ENCODE results near the gene RAD23A. TPM values are rescaled to one million over a fixed set of nuclear protein-coding genes. Genes with fewer than 3 reads are reported as not detected.

Gene RAD23A
- total and polyA plus RNA-seq, 2 of the 4 experiments (the other 2 are of a cell fraction) = 54.3 to 67.8 TPM

DNA sequence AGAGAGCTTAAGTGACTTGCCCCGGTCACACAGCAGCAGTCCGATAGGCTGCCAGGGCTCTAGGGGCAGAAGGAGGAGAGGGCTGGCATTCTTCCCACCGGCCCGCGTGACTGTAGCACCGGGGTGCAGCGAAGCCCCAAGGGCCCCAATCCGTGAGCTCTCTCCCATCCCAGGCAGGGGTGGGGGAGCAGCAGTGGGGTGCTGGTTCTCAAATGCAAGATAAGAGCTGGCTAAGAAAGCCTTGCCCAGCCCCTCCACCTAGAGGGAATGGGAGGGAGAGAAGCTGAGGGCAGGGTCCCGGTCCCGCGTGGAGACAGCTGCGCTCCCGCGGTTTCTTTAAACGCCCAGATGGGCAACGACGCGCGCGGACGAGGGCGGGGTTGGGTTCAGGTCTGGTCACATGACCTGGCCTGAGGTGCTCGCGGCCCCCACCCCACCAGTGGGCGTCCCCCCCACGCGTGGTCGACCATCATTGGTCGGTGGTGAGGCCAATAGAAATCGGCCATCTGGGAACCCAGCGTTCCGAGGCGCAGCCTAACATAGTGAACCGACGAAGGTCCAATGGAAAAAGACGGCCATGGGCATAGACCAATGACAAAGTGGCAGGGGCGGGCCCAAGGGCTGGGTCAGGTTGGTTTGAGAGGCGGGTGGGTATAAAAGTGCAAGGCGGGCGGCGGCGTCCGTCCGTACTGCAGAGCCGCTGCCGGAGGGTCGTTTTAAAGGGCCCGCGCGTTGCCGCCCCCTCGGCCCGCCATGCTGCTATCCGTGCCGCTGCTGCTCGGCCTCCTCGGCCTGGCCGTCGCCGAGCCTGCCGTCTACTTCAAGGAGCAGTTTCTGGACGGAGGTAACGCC, 7.5 kb upstream of the RAD23A start, which contains the start of gene CALR:
Gene CALR, plus strand, starts transcription at position 683 of the 852 bp plus-strand sequence. Its CDS starts 71 bp downstream, at position 754.
- Histone ChIP-seq H4K20me1 (ENCODE audit: insufficient read depth, low read length) (peaks cover 47% of the 10 kb centered on the region), H3K9ac (ENCODE audit: low read depth, low read length) (peak within 1 kb of the TSS; percentile 95), H3K4ac (ENCODE audit: low read depth, low read length) (peak within 1 kb of the TSS; percentile 92), H3K18ac (ENCODE audit: low read depth, low read length) (no peak within 1 kb of the TSS; the same call in 1 of the 2 replicates), H2BK15ac (ENCODE audit: low read depth, low read length) (peak within 1 kb of the TSS; percentile 33; the same call in 1 of the 3 replicates), H3K27ac (ENCODE audit: insufficient read depth, low read length) (peak within 1 kb of the TSS; percentile 90), H3K23ac (ENCODE audit: low read depth, low read length) (peak within 1 kb of the TSS; percentile 64), H2AK9ac (replicated peaks; ENCODE audit: low read depth, low read length, poor library complexity) (peak within 1 kb of the TSS; percentile 100), H3K4me3 (ENCODE audit: insufficient read depth, low read depth, low read length) (peak within 1 kb of the TSS; percentile 80), H4K5ac (ENCODE audit: low read depth, low read length) (peak within 1 kb of the TSS; percentile 43; the same call in 1 of the 2 replicates), H2AFZ (replicated peaks; ENCODE audit: low read length, poor library complexity) (peak within 1 kb of the TSS; percentile 94), H2BK20ac (ENCODE audit: low read depth, low read length) (no peak within 1 kb of the TSS), H3K56ac (ENCODE audit: extremely low read depth, insufficient read depth, low read length) (peak within 1 kb of the TSS; percentile 80), H4K91ac (ENCODE audit: insufficient read depth, low read depth, low read length) (peak within 1 kb of the TSS; percentile 89), H3K36me3 (ENCODE audit: control insufficient read depth, insufficient read depth, low read length) (peaks cover 34% of the 10 kb centered on the region), H2BK120ac (ENCODE audit: low read depth, low read length) (peak within 1 kb of the TSS; percentile 8; the same call in 1 of the 2 replicates), H3K4me2 (ENCODE audit: low read depth, low read length) (peak within 1 kb of the TSS; percentile 85), H3K9me1 (ENCODE audit: insufficient read depth, low read length) (peaks cover 14% of the 10 kb centered on the region), H3K27me3 (ENCODE audit: control insufficient read depth, insufficient read depth, low read length) (no peaks in the 10 kb centered on the region), H3K79me1 (ENCODE audit: low read depth in 1 of 2, low read length in 2 of 2) (peaks cover 0 to 51% of the 10 kb centered on the region in 2 experiments; a peak in 3 of 4 replicates), H3K14ac (replicated peaks; ENCODE audit: low read depth, low read length) (peak within 1 kb of the TSS; percentile 96), H3K9me3 (ENCODE audit: control insufficient read depth, insufficient read depth, low read length) (no peaks in the 10 kb centered on the region), H4K8ac (ENCODE audit: low read depth in 2 of 2, low read length in 2 of 2) (peak within 1 kb of the TSS; percentile 86 to 93), H2BK5ac (ENCODE audit: low read depth, low read length, poor library complexity, severe bottlenecking) (peak within 1 kb of the TSS; percentile 80), H2AK5ac (ENCODE audit: low read depth, low read length) (peak within 1 kb of the TSS; percentile 98), H3K4me1 (ENCODE audit: control insufficient read depth, insufficient read depth, low read length) (peaks cover 15% of the 10 kb centered on the region)
- dilution Hi-C loops (cut with HindIII; ENCODE audit: low sequenced_read_pairs, unreplicated experiment) = no loop called here
- ChIA-PET POLR2A (ENCODE audit: unreplicated experiment) (no interaction called here), CTCF (no interaction called here)
- ATAC-seq (ENCODE audit: low read depth) (peak; percentile 90), DNase-seq (peak; percentile 99)
- 0% methylated on average over 38 of the region's 63 CpGs; no CpG with 5 or more reads in 1 of the 2 experiments for WGBS, 2 experiments (ENCODE audit: extremely low coverage in 2 of 2, insufficient read length in 1 of 2)
- BruUV-seq (replicated peaks) = no TSS peak
- intact Hi-C loops (cut with micrococcal nuclease) = no loop called here
- in situ Hi-C loops (cut with MboI; ENCODE audit: low sequenced_read_pairs) = no loop called here
- TF ChIP-seq NFE2L2 (IDR thresholded peaks at IDR 0.05; ENCODE audit: low read depth, low read length) = no peak
- TF ChIP-seq CHD1 (IDR thresholded peaks at IDR 0.05; ENCODE audit: low read depth, low read length) = no peak
- TF ChIP-seq MAZ (IDR thresholded peaks at IDR 0.05; ENCODE audit: borderline replicate concordance, low read depth, low read length) = peak; percentile 100
- peak; percentile 61; the same call in 1 of the 2 replicates for TF ChIP-seq FOS (IDR thresholded peaks at IDR 0.05; ENCODE audit: low read depth, low read length)
- TF ChIP-seq MXI1 (IDR thresholded peaks at IDR 0.05; ENCODE audit: borderline replicate concordance, low read depth, low read length) = peak; percentile 93
- TF ChIP-seq CEBPB (IDR thresholded peaks at IDR 0.05; ENCODE audit: low read depth, low read length) = no peak
- peak; percentile 100 for TF ChIP-seq POLR2A (IDR thresholded peaks at IDR 0.05; ENCODE audit: low read depth, low read length)
- peak; percentile 66 for TF ChIP-seq RCOR1 (IDR thresholded peaks at IDR 0.05; ENCODE audit: insufficient replicate concordance, low read length)
- TF ChIP-seq, protein P1, sequence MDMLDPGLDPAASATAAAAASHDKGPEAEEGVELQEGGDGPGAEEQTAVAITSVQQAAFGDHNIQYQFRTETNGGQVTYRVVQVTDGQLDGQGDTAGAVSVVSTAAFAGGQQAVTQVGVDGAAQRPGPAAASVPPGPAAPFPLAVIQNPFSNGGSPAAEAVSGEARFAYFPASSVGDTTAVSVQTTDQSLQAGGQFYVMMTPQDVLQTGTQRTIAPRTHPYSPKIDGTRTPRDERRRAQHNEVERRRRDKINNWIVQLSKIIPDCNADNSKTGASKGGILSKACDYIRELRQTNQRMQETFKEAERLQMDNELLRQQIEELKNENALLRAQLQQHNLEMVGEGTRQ (IDR thresholded peaks at IDR 0.05; ENCODE audit: low read depth, low read length) = peak; percentile 93
- TF ChIP-seq, protein P2, sequence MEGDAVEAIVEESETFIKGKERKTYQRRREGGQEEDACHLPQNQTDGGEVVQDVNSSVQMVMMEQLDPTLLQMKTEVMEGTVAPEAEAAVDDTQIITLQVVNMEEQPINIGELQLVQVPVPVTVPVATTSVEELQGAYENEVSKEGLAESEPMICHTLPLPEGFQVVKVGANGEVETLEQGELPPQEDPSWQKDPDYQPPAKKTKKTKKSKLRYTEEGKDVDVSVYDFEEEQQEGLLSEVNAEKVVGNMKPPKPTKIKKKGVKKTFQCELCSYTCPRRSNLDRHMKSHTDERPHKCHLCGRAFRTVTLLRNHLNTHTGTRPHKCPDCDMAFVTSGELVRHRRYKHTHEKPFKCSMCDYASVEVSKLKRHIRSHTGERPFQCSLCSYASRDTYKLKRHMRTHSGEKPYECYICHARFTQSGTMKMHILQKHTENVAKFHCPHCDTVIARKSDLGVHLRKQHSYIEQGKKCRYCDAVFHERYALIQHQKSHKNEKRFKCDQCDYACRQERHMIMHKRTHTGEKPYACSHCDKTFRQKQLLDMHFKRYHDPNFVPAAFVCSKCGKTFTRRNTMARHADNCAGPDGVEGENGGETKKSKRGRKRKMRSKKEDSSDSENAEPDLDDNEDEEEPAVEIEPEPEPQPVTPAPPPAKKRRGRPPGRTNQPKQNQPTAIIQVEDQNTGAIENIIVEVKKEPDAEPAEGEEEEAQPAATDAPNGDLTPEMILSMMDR (conservative IDR thresholded peaks at IDR 0.05; ENCODE audit: low read depth, low read length) = no peak
- TF ChIP-seq SMC3 (IDR thresholded peaks at IDR 0.05; ENCODE audit: low read depth, low read length) = no peak
- TF ChIP-seq, protein P3, sequence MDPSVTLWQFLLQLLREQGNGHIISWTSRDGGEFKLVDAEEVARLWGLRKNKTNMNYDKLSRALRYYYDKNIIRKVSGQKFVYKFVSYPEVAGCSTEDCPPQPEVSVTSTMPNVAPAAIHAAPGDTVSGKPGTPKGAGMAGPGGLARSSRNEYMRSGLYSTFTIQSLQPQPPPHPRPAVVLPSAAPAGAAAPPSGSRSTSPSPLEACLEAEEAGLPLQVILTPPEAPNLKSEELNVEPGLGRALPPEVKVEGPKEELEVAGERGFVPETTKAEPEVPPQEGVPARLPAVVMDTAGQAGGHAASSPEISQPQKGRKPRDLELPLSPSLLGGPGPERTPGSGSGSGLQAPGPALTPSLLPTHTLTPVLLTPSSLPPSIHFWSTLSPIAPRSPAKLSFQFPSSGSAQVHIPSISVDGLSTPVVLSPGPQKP (IDR thresholded peaks at IDR 0.05; ENCODE audit: borderline replicate concordance, low read depth, low read length) = no peak
- no peak for TF ChIP-seq RAD21 (IDR thresholded peaks at IDR 0.05; ENCODE audit: low read length)
- TF ChIP-seq MAFK (IDR thresholded peaks at IDR 0.05; ENCODE audit: low read depth, low read length) = no peak

All from IMR-90 (cell line).